Hepatocyte (in vitro differentiated cells): ENCODE measurements around the gene FAM168B. TPM values are rescaled to one million over a fixed set of nuclear protein-coding genes. Genes with fewer than 3 reads are reported as not detected.

Experiments used
- DNase-seq: peaks from one replicate; pipeline ENCODE4 v3.0.0-alpha.2; 2016; ENCODE audit warnings: low spot score
- H2AFZ ChIP-seq: fragments of 200-600 bp; sonication (generic); 2 replicates; pipeline ENCODE4 v1.6.0; 2016; ENCODE audit warnings: antibody characterized with exemption, mild to moderate bottlenecking
- H3K27ac ChIP-seq: fragments of 200-600 bp; sonication (generic); 2 replicates; pipeline ENCODE4 v1.5.1; 2016; ENCODE audit warnings: mild to moderate bottlenecking
- H3K27me3 ChIP-seq: fragments of 200-600 bp; sonication (generic); 2 replicates; pipeline ENCODE4 v1.6.1; 2016
- H3K36me3 ChIP-seq: fragments of 200-600 bp; sonication (generic); replicated peaks from 2 replicates; pipeline ENCODE4 v1.5.1; 2016; ENCODE audit warnings: low read depth; ENCODE audit not compliant: insufficient read depth
- H3K4me1 ChIP-seq: fragments of 200-600 bp; sonication (generic); 2 replicates; pipeline ENCODE4 v1.5.1; 2016; ENCODE audit warnings: mild to moderate bottlenecking, moderate library complexity; ENCODE audit not compliant: insufficient read depth
- H3K4me2 ChIP-seq: fragments of 200-600 bp; sonication (generic); 2 replicates; pipeline ENCODE4 v1.6.0; 2016
- H3K4me3 ChIP-seq: fragments of 200-600 bp; sonication (generic); 2 replicates; pipeline ENCODE4 v1.5.1; 2016; ENCODE audit warnings: mild to moderate bottlenecking
- H3K79me2 ChIP-seq: fragments of 200-600 bp; sonication (generic); 2 replicates; pipeline ENCODE4 v1.6.0; 2017; ENCODE audit warnings: mild to moderate bottlenecking
- H3K9me2 ChIP-seq: fragments of 200-600 bp; sonication (generic); replicated peaks from 2 replicates; pipeline ENCODE4 v1.6.0; 2017; ENCODE audit warnings: mild to moderate bottlenecking; ENCODE audit not compliant: insufficient read depth
- H3K9me3 ChIP-seq: fragments of 200-600 bp; sonication (generic); 2 replicates; pipeline ENCODE4 v1.5.1; 2016; ENCODE audit warnings: low read depth, mild to moderate bottlenecking
- H4K20me1 ChIP-seq: fragments of 200-600 bp; sonication (generic); 2 replicates; pipeline ENCODE4 v1.6.0; 2016; ENCODE audit warnings: mild to moderate bottlenecking; ENCODE audit not compliant: insufficient read depth, poor library complexity, severe bottlenecking
- EZH2 ChIP-seq: fragments of 200-600 bp; sonication (generic); IDR thresholded peaks from 2 replicates; pipeline ENCODE4 v1.6.1; 2016; ENCODE audit warnings: antibody characterized with exemption, mild to moderate bottlenecking, borderline replicate concordance
- EZH2phosphoT487 ChIP-seq: fragments of 200-600 bp; sonication (generic); IDR thresholded peaks from one replicate; pipeline ENCODE4 v1.6.1; 2018; ENCODE audit warnings: antibody characterized with exemption, mild to moderate bottlenecking, low read depth, moderate library complexity; ENCODE audit not compliant: unreplicated experiment, severe bottlenecking
- WGBS: methylation state at CpG from one replicate; pipeline ENCODE4 v1.1.6; 2016; ENCODE audit warnings: low lambda C conversion rate; ENCODE audit errors: missing lambda C conversion rate; 5-methylcytosine and 5-hydroxymethylcytosine counted together
- polyA plus RNA-seq: library from polyadenylated mRNA; unstranded; fragments of >200 nt; fragmentation: Nextera tagmentation; extraction: Ambion mirVana; gene quantifications from 2 replicates; pipeline ENCODE4 v1.2.1, GENCODE V29; 2016
- total RNA-seq: library from RNA; depleted of rRNA; stranded (reverse); fragments of >200 nt; gene quantifications from 2 replicates; pipeline ENCODE4 v1.2.3, GENCODE V29; 2014
- TF ChIP-seq, protein P1 (sequence below): fragments of 200-600 bp; sonication (generic); IDR thresholded peaks from 2 replicates; pipeline ENCODE4 v1.5.1; 2016; ENCODE audit warnings: antibody characterized with exemption, mild to moderate bottlenecking; ENCODE audit not compliant: poor library complexity

Gene FAM168B
- total and polyA plus RNA-seq, 2 experiments from 2014 or later = 40.0 to 123 TPM

GRCh38 chr2:131004446-131005209 is 88.6 kb downstream of the FAM168B start:
- Histone ChIP-seq H3K27me3 (peaks cover 3% of the 10 kb centered on the region), H3K9me2 (no peaks in the 10 kb centered on the region), H3K36me3 (no peaks in the 10 kb centered on the region), H3K4me1 (no peaks in the 10 kb centered on the region), H2AFZ (no peak overlapping the region), H3K4me2 (no peak overlapping the region), H4K20me1 (no peaks in the 10 kb centered on the region), H3K27ac (no peak overlapping the region), H3K79me2 (no peaks in the 10 kb centered on the region), H3K9me3 (no peaks in the 10 kb centered on the region), H3K4me3 (no peak overlapping the region)
- no peak for TF ChIP-seq EZH2phosphoT487
- TF ChIP-seq, protein P1, sequence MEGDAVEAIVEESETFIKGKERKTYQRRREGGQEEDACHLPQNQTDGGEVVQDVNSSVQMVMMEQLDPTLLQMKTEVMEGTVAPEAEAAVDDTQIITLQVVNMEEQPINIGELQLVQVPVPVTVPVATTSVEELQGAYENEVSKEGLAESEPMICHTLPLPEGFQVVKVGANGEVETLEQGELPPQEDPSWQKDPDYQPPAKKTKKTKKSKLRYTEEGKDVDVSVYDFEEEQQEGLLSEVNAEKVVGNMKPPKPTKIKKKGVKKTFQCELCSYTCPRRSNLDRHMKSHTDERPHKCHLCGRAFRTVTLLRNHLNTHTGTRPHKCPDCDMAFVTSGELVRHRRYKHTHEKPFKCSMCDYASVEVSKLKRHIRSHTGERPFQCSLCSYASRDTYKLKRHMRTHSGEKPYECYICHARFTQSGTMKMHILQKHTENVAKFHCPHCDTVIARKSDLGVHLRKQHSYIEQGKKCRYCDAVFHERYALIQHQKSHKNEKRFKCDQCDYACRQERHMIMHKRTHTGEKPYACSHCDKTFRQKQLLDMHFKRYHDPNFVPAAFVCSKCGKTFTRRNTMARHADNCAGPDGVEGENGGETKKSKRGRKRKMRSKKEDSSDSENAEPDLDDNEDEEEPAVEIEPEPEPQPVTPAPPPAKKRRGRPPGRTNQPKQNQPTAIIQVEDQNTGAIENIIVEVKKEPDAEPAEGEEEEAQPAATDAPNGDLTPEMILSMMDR = no peak
- TF ChIP-seq EZH2 = no peak
- WGBS = 93% methylated on average over 11 of the region's 11 CpGs
- no peak for DNase-seq

DNA sequence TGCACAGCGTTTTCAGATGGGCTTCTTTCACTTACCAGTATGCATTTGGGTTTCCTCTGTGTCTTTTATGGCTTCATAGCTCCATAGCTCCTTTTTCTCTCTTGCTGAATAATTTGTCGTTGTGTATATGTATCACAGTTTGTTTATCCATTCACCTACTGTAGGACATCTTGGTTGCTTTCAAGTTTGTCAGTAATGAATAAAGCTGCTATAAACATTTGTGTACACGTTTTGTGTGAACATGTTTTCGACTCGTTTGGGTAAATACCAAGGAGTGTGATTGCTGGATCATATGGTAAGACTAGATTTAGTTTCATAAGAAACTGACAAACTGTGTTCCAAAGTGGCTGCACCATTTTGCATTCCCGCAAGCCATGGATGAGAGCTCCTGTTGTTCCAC is 94.7 kb downstream of the FAM168B start:
- DNase-seq = no peak
- H4K20me1 ChIP-seq = no peaks in the 10 kb centered on the region
- no peaks in the 10 kb centered on the region for H3K9me2 ChIP-seq
- H3K4me2 ChIP-seq = no peak overlapping the region
- WGBS = 77% methylated on average over 6 of the region's 6 CpGs
- no peaks in the 10 kb centered on the region for H3K9me3 ChIP-seq
- H3K36me3 ChIP-seq = no peaks in the 10 kb centered on the region
- H3K4me3 ChIP-seq = no peak overlapping the region
- H3K79me2 ChIP-seq = no peaks in the 10 kb centered on the region
- TF ChIP-seq, protein P1 = no peak
- TF ChIP-seq EZH2phosphoT487 (no peak), EZH2 (no peak)
- no peaks in the 10 kb centered on the region for H3K4me1 ChIP-seq
- H2AFZ ChIP-seq = no peak overlapping the region
- H3K27ac ChIP-seq = no peak overlapping the region
- no peaks in the 10 kb centered on the region for H3K27me3 ChIP-seq

Other genes with a start within 250 kb of the FAM168B start
- 90.4 and 105 TPM in 2 replicates for gene PLEKHB2, start 11.9 kb upstream of the FAM168B start, total RNA-seq
- gene PLEKHB2, start 11.9 kb upstream of the FAM168B start, polyA plus RNA-seq = 45.9 and 54.0 TPM in 2 replicates
- gene POTEE, start 116.1 kb upstream of the FAM168B start, total RNA-seq = 6.9 and 9.6 TPM in 2 replicates
- 2.5 and 2.9 TPM in 2 replicates for gene POTEE, start 116.1 kb upstream of the FAM168B start, polyA plus RNA-seq